ENCODE measurements around the gene FNDC3B.

The FNDC3B gene

DNA sequence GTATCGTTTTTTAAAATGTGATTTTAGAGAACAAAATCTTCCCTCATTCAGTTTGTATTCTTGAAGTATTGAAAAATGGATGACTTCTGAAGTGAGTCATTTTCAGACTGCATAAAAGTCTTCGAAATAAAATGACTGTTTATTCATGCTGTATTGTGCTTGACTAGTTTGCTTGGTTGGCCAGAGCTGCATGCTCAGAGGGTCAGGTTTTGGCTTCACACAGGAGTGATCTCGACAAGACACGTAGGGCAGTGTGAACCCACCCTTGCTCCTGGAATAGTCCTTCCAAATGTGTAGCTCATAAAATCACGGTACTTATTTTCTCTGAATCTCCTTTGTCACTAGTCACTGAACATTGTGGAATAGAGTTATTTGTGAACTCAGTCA lies 73.3 kb downstream of the FNDC3B start:
- DNase-seq (ENCODE audit: low read depth in 2 of 2) = no peak

DNA sequence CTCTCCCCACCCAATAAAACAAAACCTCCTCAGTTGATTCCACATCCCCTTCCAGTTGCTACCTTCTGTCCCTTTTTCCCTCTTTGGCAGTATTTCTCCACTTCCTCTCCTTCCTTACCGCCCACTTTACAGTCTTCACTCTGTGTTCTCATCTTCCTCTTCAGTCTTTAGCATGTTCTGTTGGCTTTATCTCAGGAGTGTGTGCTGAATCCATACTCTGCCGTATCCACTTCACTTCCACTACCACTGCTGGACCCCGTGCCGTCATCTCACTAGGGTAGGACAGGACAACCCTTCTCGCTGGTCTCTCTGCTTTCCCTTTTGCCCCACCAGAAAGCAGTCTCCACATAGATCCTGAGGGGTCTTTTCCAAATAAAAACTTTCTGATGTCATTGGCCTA lies 74.3 kb downstream of the FNDC3B start:
- no peak for DNase-seq (ENCODE audit: low read depth in 2 of 2)

DNA sequence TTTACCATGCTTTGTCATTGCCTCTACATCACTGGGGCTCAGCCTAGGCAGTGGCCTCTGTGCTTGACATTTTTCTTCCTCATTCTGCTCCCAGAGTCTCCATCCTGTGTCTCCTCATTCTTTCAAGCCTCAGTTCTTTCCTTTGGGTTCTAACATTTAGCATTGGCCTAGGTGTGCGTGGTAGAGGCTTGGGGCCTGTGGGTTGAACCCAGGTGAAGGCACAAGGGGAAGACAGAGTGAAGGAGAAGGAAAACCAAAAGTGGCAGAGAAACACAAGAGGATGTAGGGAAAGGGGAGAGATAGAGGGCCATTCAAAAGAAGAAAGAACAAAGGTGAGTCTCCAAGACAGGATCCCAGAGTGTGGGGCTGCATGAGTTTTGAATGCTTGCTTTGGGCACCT lies 75.7 kb downstream of the FNDC3B start:
- no peak for DNase-seq (ENCODE audit: low read depth in 2 of 2)

DNA sequence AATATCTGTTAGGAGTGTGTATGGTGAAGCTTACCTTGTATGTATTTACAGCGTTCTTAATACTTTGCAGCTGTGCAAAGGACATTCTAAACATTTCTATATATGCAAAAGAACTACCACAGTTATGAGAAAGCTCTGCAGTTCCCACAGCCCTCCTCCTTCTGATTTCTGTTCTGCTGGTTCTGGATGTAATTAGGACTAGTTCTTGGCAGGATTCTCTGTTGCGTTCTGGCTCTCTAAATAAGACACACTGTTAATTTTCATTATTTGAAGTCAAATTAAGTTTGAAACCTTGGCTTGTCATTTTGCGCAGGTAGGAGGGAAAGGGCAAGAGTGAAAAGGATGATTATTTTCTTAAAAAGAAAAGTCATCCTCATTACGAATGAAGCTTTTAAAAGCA lies 76.4 kb downstream of the FNDC3B start:
- no peak for DNase-seq (ENCODE audit: low read depth in 2 of 2)

DNA sequence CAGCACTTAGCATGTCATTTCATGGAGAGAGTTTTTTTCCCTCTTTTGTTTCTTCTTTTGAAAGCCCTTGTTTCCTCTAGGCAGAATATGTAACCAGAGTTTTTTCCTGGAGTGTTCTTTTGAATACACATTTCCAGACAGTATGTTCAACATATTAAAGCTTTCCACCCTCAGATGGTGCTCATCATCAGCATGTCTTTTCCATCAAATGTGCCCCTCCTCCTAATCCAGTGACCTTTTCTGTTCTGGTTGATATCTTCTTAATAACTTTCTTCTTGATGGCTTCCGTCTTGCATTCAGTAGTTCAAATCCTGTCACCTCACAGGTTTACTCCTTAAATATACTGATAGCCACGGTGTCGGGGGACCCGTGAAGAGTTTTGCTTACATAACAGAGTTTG lies 78.6 kb downstream of the FNDC3B start:
- no peak for DNase-seq (ENCODE audit: low read depth in 2 of 2)

DNA sequence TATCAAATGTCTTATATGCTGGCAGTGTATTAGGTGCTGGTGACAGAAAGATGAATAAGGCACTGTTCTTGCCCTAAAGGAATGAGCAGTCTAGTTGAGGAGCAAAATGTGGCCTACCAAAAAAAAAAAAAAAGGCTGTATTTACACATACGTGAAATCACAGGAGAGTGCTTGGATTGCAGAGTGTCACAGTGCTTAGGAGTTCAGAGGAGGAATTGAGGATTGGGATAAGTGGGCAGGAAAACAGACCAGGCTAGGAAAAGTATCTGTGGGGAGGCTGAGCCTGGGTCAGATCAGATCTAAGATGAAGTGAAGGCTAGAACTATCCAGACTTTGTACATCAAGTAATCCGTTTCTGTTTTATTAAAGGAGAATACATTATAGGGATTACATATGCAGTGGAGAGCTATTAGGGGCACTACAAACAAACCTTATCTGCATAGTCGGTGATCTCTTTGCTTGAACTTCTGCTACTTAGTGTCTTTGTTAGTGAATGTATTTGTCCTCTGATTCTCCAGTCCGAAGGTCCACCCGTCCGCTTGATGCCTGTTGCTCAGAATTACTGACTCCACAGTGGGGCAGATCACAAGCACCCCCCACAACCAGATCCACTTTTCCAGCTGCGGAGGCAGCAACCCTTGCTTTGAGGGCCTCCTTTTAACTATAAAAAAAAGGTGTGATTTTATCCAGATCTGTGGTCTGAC lies 80.0 kb downstream of the FNDC3B start:
- DNase-seq (ENCODE audit: low read depth in 2 of 2) = no peak

DNA sequence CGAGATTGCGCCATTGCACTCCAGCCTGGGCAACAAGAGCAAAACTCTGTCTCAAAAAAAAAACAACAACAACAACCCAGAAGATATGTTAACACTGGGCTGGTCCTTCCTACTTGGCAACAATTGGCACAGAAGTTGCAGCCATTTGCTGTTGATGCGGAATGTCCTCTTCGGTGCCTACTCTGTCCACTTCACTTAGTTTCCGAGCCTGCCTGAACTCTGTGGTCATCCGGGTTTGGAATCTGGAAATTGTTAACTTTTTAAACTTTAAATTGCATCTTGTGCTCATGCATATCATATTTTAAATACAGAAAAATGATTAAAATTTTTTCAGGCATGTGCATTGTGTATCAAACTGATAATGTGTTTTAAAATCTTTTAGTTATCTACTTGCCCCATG lies 81.5 kb downstream of the FNDC3B start:
- no peak for DNase-seq (ENCODE audit: low read depth in 2 of 2)

DNA sequence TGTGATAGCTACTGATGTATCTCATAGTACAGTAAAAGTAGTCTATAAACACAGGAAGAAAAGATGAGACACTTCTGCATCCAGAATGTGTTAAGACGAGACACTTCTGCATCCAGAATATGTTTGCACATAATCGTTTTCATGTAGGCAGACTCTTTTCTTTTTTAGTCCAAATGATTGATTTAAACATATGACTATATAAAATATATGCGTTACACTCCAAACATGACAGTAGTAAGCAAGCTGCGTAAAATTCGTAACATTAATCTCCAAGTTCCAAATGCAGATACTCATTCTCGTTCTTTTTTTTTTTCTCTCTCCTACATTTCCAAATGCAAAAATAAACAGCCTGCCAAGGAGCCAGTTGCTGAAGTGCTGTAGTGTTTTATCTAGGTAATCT lies 82.6 kb downstream of the FNDC3B start:
- no peak for DNase-seq (ENCODE audit: low read depth in 2 of 2)

DNA sequence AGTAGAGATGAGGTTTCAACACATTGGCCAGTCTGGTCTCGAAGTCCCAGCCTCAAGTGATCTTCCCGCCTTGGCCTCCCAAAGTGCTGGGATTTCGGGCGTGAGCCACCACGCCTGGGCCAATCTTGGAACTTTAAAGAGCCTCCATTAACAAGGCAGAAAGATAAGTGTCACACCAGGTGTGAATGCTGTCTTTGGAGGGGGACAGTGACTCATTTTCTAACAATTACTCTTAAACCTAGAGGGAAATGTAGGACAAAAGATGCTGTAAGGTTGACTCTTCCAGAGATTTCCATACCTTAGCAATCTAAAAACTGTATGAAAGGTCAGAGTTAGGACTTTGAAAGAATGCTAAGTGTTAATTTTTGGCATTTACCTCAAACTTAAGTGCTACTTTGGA lies 84.9 kb downstream of the FNDC3B start:
- no peak for DNase-seq (ENCODE audit: low read depth in 2 of 2)

DNA sequence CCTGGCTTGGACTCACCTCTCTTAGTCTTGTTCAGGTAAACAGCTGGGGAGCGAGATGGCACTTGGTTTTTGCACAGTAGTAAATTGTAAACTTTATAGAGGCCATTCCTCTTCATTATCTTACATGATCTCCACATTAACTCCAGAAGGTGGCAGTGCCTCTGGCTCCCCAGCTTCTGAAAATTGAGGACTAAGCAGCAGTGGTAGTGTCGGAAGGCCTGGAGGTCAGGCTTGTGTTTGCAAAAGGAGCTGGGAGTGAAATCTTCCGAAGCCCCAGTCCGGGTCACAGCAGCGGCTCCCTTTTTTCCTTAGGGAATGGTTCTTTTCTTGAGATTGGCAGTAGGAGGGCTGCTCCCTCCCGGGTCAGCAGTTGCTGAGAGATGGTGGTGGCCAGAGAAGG lies 85.7 kb downstream of the FNDC3B start:
- DNase-seq (ENCODE audit: low read depth in 2 of 2) = no peak

DNA sequence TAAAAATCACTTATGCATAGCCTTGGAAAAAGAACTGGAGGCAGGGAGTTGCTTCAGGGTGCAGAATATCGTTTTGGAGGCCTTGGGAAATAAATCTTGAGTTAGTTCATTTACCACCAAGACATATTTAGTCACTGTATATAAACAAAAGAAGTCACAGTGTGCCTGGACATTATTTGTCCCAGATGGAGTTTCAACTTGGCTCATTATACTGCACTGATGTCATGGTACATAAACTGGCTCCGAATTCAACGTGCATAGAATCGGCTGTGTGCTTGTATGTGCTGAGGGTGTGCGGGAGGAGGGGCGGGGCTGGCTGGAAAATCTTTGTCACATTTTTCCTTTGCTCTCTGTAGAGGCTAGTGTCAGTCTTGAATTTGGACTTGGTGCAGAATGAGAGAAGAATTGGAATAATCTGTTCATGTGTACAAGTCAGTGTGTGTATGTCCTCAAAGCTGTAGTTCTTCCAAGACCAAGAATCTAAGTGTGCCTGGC lies 86.6 kb downstream of the FNDC3B start:
- DNase-seq (ENCODE audit: low read depth in 2 of 2) = no peak

DNA sequence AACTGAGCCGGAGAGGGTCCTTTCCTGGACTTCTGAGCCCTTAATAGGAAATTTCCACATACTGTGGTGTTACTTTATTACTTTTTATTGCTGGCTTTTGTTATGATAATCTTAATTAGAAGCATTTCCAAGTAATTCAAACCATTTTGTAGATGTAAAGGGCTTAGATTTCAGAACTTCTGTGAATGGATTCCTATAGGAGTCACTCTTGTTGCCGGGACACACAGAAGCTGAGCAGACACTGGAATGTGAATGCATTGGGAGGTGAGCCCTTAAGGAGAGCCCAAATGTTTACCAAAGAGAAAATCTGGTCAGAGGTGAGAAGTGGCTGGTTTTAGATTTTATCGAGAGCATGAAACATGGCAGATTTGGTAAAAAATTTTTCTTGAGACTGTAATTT lies 87.4 kb downstream of the FNDC3B start:
- no peak for DNase-seq (ENCODE audit: low read depth in 2 of 2)

DNA sequence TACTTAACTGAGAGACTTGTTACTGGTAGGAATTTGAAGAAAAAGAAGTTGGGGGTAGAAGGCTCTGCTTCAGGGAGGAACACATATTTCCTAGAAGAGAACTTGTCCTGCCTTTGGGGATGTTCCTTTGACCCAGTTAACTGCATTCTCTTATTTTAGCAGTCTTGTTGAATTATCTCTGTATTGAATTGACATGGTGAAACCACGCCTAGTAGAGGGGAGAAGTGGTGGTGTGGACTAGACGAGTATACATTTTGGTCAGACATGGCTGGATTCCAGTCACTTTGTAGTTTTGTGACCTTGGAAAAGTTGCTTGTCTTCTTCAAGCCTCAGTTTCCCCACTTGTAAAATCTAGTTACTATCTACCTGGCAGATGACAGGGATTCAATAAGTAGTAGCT lies 87.8 kb downstream of the FNDC3B start:
- no peak for DNase-seq (ENCODE audit: low read depth in 2 of 2)

DNA sequence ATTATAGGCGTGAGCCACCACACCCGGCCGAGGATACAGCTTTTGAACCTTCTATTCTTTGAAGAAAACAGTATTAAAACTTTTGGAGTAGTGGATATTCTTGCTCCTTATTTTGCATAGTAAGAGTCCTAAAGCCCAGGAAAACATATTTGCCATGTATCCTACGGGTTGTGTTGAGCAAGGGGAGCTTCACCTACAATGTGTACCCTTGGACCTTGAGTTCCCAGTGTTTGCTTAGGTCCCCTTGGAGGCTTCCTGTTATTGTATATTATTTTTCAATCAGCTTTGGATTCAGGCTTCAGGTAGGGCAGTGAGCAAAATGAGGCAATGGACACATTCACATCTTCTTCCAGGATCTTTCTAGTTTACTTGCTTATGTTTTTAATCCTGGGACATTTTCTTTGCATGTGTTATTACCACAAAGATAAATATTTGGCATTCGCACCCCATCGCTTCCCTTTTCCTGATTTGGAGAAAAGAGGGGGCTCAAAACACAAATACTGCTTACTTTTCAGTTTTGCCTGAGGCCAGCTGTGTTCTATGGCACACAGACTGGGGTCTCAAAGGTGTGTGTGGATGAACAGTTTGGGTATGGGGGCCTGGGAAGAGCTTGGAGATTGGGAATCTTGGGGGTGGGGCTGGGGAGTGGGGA lies 88.7 kb downstream of the FNDC3B start:
- DNase-seq (ENCODE audit: low read depth in 2 of 2) = no peak

DNA sequence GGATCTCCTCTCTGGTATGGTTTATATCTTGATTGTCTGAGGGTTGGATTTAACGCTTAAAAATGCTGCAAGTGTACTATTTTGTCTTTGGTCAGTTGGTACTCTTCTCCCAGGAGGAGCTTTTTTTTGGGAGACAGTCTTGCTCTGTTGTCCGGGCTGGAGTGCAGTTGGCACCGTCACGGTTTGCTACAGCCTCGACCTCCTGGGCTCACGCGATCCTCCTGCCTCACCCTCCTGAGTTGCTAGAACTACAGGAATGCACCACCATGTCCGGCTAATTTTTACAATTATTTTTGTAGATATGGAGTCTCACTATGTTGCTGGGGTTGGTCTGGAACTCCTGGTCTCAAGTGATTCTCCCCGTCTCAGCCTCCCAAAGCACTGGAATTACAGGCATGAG lies 89.5 kb downstream of the FNDC3B start:
- no peak for DNase-seq (ENCODE audit: low read depth in 2 of 2)

DNA sequence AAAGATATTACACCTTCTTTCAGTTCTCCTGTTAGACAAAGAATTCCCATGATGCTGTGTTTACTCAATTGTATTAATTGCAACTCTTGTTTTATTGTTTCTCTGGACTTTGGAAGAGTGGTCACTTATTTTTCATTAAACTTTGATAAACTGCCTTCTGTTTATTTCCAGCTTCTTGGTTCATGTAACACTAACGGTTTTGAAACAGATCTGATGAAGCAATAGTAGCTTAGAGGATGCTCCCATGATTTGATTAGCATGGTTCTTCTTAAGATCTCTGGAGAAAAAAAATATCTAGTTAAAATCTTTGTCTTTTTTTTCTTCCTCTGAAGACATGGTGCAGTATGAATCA lies 90.1 kb downstream of the FNDC3B start:
- DNase-seq (ENCODE audit: low read depth in 2 of 2) = no peak

DNA sequence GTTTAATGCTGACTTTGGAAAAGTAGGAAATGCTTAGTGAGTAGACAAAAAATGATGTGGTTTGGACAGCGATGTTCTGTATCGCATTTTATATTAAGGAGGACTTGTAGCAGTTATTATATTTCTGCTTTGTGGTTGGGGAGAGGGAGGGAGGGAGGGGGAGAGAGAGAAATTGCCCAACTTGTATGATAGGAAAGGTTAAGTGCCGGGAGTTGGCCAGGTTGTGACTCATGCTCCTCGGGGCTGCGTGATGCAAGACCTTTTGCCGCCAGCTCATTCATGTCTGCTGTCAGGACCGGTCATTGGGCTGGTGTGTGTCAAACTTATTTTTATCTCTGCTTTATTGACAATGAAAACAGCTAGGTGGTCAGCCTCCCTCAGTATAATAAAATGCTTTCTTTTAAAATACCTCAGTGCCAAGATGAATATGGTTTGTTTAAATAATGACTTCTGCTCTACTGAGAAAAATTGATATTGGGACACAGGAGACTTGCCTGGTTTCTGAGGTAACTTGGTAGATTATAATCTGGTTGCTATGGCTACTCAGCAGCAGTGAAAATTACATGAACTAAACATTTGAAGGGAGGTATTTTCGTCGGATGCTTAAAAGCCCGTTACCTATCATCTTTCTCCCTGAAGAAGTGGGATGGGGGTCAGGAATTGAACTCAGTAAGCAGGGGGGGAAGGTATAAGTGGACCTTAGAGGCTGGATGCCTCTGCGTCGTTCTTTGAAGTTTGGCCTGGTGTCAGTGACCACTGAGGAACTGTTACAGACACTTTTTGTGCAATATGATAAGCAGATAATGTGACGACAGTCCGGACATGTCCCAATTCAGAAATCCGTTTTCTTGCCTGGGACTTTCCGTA lies 90.7 kb downstream of the FNDC3B start:
- DNase-seq (ENCODE audit: low read depth in 2 of 2) = peak in 1 of 2 donors; percentile 24

DNA sequence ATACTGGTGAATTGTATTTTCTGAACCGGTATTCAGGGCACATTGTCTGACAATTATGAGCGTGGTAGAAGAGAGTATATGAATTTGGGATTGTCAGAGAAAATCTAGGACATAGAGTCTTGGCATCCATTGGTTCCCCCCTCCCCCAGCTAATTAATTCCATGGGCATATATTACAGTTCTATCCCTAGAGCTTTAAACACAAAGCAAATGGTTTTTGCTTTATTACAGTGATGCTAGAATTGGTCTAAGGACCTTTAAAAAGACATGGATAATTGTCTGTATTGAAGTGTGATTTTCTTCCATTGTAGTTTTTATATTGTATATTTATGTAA lies 91.3 kb downstream of the FNDC3B start:
- no peak for DNase-seq (ENCODE audit: low read depth in 2 of 2)

DNA sequence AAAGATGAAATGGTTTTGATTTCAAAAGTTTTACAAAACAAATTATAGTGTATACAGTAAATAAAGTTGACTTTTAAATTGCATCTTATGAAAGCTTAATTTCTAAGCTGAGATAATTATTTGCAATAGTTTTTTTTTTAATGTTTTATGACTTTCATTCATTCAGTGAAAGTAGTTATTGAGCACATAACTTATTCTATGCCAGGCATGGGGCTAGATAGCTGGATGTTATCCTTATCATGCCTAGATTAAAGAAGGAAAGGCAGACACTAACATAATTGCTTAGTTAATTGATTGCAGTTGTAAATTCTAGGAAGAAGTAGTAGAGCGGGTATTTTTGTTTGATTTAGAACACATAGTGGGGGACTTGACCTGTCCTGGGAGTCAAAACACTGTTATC lies 92.4 kb downstream of the FNDC3B start:
- no peak for DNase-seq (ENCODE audit: low read depth in 2 of 2)

DNA sequence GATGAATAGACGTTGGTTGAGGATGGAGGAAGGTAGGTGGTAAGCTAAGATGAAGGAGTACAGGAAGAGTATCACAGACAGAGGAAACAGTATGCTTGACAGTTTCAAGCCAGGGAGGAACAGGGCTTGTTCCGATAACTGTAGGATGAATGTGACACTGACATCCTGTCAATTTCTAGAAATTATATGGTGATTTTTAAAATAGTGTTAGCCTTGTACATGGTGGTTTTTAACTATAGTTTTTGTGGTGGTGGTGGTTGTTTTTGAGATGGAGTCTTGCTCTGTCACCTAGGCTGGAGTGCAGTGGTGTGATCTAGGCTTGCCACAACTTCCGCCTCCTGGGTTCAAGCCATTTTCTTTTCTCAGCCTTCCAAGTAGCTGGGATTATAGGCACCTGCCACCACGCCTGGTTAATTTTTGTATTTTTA lies 92.8 kb downstream of the FNDC3B start:
- no peak for DNase-seq (ENCODE audit: low read depth in 2 of 2)

DNA sequence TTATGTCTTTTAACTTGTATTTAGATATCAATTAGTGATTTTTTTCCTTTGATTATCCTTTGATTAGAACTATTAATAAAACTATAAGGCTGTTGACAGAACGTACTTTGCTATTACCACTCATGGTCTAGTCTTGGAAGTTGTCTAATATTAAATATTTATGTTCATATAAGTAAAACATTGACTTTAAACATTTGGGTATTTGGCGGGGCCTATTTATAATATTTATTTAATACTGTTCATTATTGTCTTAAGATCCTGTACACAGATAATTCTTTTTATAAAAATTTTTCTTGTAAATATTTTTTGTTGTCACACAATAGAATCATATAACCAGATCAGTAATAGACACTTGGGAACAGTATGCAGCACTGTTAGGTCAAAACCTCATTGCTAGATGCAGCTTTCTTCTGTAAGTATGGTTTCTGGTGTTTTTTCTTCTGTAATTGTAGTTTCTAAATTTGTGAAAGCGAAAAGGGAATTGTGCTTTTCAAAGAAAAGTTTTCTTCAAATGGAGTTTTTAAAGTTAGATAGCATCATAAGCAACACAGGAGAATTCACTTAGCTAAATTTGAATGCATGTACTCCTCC lies 93.4 kb downstream of the FNDC3B start:
- no peak for DNase-seq (ENCODE audit: low read depth in 2 of 2)

DNA sequence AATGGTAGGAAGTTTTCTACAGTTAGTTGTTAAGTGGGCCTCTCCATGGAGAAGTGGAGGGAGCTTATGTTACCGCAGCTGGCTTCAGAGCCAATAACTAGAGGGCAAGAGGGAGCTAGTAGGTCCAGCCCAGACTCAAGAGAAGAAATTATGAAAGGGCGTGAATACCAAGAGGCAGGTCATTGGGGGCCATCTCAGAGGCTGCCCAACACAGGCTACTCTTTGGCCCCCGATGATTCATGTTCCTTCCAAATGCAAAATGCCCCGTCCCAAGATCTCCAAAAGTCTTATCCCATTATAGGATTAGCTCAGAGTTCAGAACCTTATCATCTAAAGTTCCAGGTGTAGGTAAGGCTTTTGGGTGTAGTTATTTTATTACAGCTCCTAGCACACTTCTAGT lies 94.5 kb downstream of the FNDC3B start:
- DNase-seq (ENCODE audit: low read depth in 2 of 2) = no peak

DNA sequence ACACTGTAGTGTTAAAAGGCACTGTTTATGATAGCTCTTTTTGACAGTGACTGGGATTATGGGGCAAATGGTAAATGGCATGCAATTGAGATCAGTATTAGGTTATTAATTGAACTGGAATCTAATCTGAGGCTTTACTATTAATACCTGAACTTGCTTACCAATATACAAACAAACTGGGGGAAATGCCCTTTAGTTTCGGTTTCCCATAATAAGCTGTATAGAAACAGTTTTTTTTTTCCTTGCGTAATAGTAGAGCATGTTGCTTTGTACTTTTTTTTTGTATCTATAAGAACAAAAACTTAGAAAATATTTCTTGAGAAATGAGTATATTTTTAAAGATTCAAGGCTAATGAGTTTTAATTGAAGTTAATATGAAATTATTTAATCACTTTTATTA lies 95.0 kb downstream of the FNDC3B start:
- DNase-seq (ENCODE audit: low read depth in 2 of 2) = no peak

Data from stimulated activated CD8-positive, alpha-beta memory T cell treated with anti-CD3 and anti-CD28 coated beads, Interleukin-2, amount 100 ng/mL, for 1 hour (primary cell).